Measurements from ENCODE around the gene RPIA. TPM values are rescaled to one million over a fixed set of nuclear protein-coding genes. Genes with fewer than 3 reads are reported as not detected.

Gene RPIA
- total RNA-seq, 1 experiment from 2014 or later = 18.2 TPM

GRCh38 chr2:88687384-88687783 lies 4.1 kb upstream of the RPIA start:
- POLR2A ChIA-PET = no interaction called here
- TF ChIP-seq SIN3A (IDR thresholded peaks at IDR 0.05; ENCODE audit: borderline replicate concordance, insufficient read depth, low read depth, low read length) (no peak), TCF7L2 (IDR thresholded peaks at IDR 0.05; ENCODE audit: low read depth, low read length) (no peak), POLR2AphosphoS5 (IDR thresholded peaks at IDR 0.05; ENCODE audit: low read depth, low read length) (no peak), CTCF (IDR thresholded peaks at IDR 0.05) (no peak)
- intact Hi-C loops (cut with micrococcal nuclease; ENCODE audit: unreplicated experiment) = no loop called here
- Histone ChIP-seq H3K9me3 (ENCODE audit: control insufficient read depth, insufficient read depth, low read depth, low read length) (peaks cover 17% of the 10 kb centered on the region), H3K27ac (ENCODE audit: low read length) (no peak overlapping the region), H3K4me3 (ENCODE audit: low read depth in 2 of 2, low read length in 2 of 2) (no peak overlapping the region), H3K27me3 (ENCODE audit: control insufficient read depth, insufficient read depth, low read length) (no peaks in the 10 kb centered on the region), H3K36me3 (ENCODE audit: control insufficient read depth, insufficient read depth, low read length) (no peaks in the 10 kb centered on the region; the same call in 1 of the 2 replicates), H3K4me1 (ENCODE audit: control insufficient read depth, insufficient read depth, low read length) (peaks cover 5% of the 10 kb centered on the region)
- ATAC-seq = no peak
- in situ Hi-C loops (cut with HindIII; ENCODE audit: low pct_unique_long_range_greater_than_20kb, low sequenced_read_pairs) = no loop called here
- CTCF ChIA-PET = no interaction called here
- no peak for DNase-seq (ENCODE audit: low read depth, low spot score)
- BruUV-seq (replicated peaks) = no TSS peak

GRCh38 chr2:88690591-88691338 lies 708 bp upstream of the RPIA start:
- in situ Hi-C loops (cut with HindIII; ENCODE audit: low pct_unique_long_range_greater_than_20kb, low sequenced_read_pairs) (no loop called here), intact Hi-C loops (cut with micrococcal nuclease; ENCODE audit: unreplicated experiment) (no loop called here)
- DNase-seq (ENCODE audit: low read depth, low spot score) (peak; percentile 25), ATAC-seq (peak; percentile 47)
- ChIA-PET CTCF (no interaction called here), POLR2A (no interaction called here)
- TSS peak; percentile 96 for BruUV-seq (replicated peaks)
- Histone ChIP-seq H3K36me3 (ENCODE audit: control insufficient read depth, insufficient read depth, low read length) (no peaks in the 10 kb centered on the region; the same call in 1 of the 2 replicates), H3K4me1 (ENCODE audit: control insufficient read depth, insufficient read depth, low read length) (peaks cover 10% of the 10 kb centered on the region), H3K27me3 (ENCODE audit: control insufficient read depth, insufficient read depth, low read length) (no peaks in the 10 kb centered on the region), H3K4me3 (ENCODE audit: low read depth in 2 of 2, low read length in 2 of 2) (peak overlapping the region; percentile 83 to 89), H3K9me3 (ENCODE audit: control insufficient read depth, insufficient read depth, low read depth, low read length) (no peaks in the 10 kb centered on the region), H3K27ac (ENCODE audit: low read length) (peak overlapping the region; percentile 86)
- TF ChIP-seq, protein P1, sequence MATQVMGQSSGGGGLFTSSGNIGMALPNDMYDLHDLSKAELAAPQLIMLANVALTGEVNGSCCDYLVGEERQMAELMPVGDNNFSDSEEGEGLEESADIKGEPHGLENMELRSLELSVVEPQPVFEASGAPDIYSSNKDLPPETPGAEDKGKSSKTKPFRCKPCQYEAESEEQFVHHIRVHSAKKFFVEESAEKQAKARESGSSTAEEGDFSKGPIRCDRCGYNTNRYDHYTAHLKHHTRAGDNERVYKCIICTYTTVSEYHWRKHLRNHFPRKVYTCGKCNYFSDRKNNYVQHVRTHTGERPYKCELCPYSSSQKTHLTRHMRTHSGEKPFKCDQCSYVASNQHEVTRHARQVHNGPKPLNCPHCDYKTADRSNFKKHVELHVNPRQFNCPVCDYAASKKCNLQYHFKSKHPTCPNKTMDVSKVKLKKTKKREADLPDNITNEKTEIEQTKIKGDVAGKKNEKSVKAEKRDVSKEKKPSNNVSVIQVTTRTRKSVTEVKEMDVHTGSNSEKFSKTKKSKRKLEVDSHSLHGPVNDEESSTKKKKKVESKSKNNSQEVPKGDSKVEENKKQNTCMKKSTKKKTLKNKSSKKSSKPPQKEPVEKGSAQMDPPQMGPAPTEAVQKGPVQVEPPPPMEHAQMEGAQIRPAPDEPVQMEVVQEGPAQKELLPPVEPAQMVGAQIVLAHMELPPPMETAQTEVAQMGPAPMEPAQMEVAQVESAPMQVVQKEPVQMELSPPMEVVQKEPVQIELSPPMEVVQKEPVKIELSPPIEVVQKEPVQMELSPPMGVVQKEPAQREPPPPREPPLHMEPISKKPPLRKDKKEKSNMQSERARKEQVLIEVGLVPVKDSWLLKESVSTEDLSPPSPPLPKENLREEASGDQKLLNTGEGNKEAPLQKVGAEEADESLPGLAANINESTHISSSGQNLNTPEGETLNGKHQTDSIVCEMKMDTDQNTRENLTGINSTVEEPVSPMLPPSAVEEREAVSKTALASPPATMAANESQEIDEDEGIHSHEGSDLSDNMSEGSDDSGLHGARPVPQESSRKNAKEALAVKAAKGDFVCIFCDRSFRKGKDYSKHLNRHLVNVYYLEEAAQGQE (IDR thresholded peaks at IDR 0.05; ENCODE audit: insufficient read depth in 1 of 2, low read depth in 2 of 2, low read length in 1 of 2) = no peak
- no peak for TF ChIP-seq SIN3A (IDR thresholded peaks at IDR 0.05; ENCODE audit: borderline replicate concordance, insufficient read depth, low read depth, low read length)
- no peak for TF ChIP-seq TCF7L2 (IDR thresholded peaks at IDR 0.05; ENCODE audit: low read depth, low read length)
- no peak for TF ChIP-seq POLR2AphosphoS5 (IDR thresholded peaks at IDR 0.05; ENCODE audit: low read depth, low read length)
- no peak for TF ChIP-seq CTCF (IDR thresholded peaks at IDR 0.05)

All from Panc1 (cell line).